Stimulated activated naive CD8-positive, alpha-beta T cell treated with anti-CD3 and anti-CD28 coated beads, Interleukin-15, amount 100 ng/mL, for 72 hours (primary cell): ENCODE results near the gene CAMK2G.
A peak's percentile ranks its signal among the peaks of the same experiment; 100 is the strongest.

Experiments used
- ATAC-seq: fragments of 150-1000 bp; cut with Tn5 transposase; 2 replicates; pipeline ENCODE4 v1.10.0; 2021; ENCODE audit warnings: mild to moderate bottlenecking, moderate library complexity
- DNase-seq, 2 donors: peaks; one replicate each; pipeline ENCODE4 v3.0.0; 2021 to 2022
- H3K27ac Mint-ChIP-seq, 2 donors: one replicate each; pipeline ENCODE4 v1.8.0; 2022; ENCODE audit warnings: mild to moderate bottlenecking in 2 of 2, mixed read lengths in 2 of 2, moderate library complexity in 2 of 2
- H3K27me3 Mint-ChIP-seq: one replicate; pipeline ENCODE4 v1.8.0; 2022; ENCODE audit warnings: mixed read lengths
- H3K4me1 Mint-ChIP-seq: one replicate; pipeline ENCODE4 v1.8.0; 2022; ENCODE audit warnings: mild to moderate bottlenecking, mixed read lengths
- H3K4me3 Mint-ChIP-seq, 2 donors: one replicate each; pipeline ENCODE4 v1.8.0; 2022; ENCODE audit warnings: mild to moderate bottlenecking in 2 of 2, mixed read lengths in 2 of 2, moderate library complexity in 1 of 2
- H3K9me3 Mint-ChIP-seq, 2 donors: one replicate each; pipeline ENCODE4 v1.8.0; 2022; ENCODE audit warnings: mixed read lengths in 2 of 2

The CAMK2G gene

DNA sequence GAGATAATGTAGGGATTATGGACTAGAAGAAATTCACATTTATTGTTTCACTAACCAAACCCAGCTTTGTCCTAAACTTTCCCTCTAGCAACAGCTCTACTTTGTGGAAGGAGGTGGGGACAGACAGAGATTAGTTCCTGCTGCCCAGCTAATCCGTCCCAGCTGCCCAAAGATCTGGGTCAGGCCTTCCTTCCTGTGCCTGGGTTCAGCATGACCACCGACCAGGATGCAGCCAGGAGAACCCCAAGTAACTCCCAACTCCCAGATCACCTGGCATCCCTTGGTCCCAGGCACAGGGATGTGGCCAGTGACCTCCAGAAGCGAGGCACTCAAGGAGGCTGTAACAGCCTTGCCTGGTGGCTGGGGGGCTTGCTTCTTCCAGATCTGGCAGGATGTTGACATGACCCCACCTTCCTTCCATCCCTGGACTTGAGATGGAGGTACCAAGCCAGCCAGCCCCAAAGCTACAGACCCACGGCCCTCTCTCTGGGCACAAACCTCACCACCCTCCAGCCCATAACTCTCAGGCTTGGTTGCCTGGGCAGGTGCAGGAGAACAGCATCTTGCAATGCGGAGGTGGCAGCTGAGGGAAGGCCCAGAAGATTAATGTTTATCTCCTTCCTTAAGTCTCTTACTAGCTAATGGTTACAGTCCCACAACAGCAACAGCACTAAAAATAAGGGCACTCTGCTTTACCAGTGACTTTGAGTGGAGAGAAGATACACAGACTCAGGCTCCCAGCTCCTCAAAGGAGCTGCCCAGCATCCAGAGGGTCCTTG lies 11.1 kb downstream of the CAMK2G start:
- Mint-ChIP-seq H3K27me3 (no peaks in the 10 kb centered on the region), H3K9me3 (no peaks in the 10 kb centered on the region), H3K4me3 (peak overlapping the region in 1 of 2 donors; percentile 18), H3K27ac (no peak overlapping the region), H3K4me1 (peaks cover 93% of the 10 kb centered on the region)
- no peak for DNase-seq
- ATAC-seq, result no peak

GRCh38 chr10:73862011-73862410 lies 12.3 kb downstream of the CAMK2G start:
- Mint-ChIP-seq H3K4me1 (peaks cover 93% of the 10 kb centered on the region), H3K27me3 (no peaks in the 10 kb centered on the region), H3K27ac (peak overlapping the region in 1 of 2 donors; percentile 57), H3K9me3 (no peaks in the 10 kb centered on the region), H3K4me3 (no peak overlapping the region)
- DNase-seq (no peak), ATAC-seq (no peak)

- H3K27ac Mint-ChIP-seq, result no peak overlapping the region
- H3K9me3 Mint-ChIP-seq, result no peaks in the 10 kb centered on the region
- DNase-seq, result no peak
- H3K27me3 Mint-ChIP-seq, result no peaks in the 10 kb centered on the region
- ATAC-seq, result no peak
- H3K4me1 Mint-ChIP-seq, result peaks cover 93% of the 10 kb centered on the region
- peak overlapping the region; percentile 27 to 69 for H3K4me3 Mint-ChIP-seq
Measured at GRCh38 chr10:73859784-73860491, 14.4 kb downstream of the CAMK2G start.

DNA sequence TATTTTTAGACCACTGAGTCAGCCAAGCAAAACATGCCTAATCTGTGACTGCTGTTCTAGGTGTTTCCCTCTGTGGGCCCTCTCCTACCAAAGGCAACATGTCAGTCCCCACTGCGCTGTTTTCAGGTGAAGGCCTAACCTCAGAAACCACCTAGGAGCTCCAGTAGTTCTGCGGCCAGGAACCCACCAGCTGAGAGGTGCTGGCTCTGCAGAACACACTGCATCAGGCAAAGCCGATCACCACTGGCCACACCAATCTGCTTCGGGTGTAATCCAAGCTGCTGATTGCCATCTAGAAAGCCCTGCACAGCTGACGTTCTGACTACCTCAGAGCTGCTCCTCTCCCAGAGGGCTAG lies 14.9 kb downstream of the CAMK2G start:
- peak; percentile 80 for ATAC-seq
- Mint-ChIP-seq H3K4me1 (peaks cover 93% of the 10 kb centered on the region), H3K4me3 (peak overlapping the region; percentile 27 to 69), H3K27me3 (no peaks in the 10 kb centered on the region), H3K9me3 (no peaks in the 10 kb centered on the region), H3K27ac (peak overlapping the region; percentile 40 to 71)
- peak; percentile 51 to 77 for DNase-seq

GRCh38 chr10:73858750-73859427 lies 15.5 kb downstream of the CAMK2G start:
- ATAC-seq, result no peak

DNA sequence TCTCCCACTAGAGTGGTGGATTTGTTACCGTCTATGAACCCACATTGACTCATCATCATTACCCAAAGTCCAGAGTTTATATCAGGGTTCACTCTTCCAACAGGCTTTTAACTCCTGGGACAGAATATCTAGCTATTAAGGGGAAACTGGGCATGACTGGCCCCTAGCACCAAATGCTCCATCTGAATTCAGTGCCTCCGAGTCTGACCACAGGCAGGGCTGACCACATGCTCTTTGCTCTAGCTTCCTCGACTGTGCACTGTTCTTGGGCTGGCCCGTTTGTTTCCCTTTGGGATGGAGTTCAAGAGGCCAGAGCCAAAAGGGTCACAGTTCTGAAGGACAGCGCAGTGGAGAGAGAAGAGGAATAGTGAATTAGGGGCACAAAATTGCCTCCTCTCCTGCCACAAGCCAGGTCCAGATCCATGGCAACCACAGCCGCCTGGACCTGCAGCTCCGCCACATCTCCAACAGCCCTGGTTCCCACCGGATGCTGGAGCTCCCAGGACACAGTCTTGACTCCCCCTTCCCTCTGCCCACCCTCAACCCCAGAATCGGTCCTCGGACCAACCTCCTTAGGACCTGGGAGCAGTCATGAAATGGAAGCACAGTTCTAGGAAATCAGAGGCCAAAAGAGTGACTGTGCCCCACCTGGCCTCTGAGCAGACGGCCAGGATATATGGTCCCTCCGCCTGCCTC lies 16.2 kb downstream of the CAMK2G start:
- ATAC-seq (no peak), DNase-seq (no peak)
- H3K27me3 Mint-ChIP-seq, result no peaks in the 10 kb centered on the region
- H3K27ac Mint-ChIP-seq, result no peak overlapping the region
- H3K9me3 Mint-ChIP-seq, result no peaks in the 10 kb centered on the region
- peaks cover 93% of the 10 kb centered on the region for H3K4me1 Mint-ChIP-seq
- peak overlapping the region; percentile 70 to 72 for H3K4me3 Mint-ChIP-seq

More at GRCh38 chr10:73858750-73859427, 15.5 kb downstream of the CAMK2G start:
- Mint-ChIP-seq H3K4me3 (peak overlapping the region; percentile 69 to 74), H3K4me1 (peaks cover 93% of the 10 kb centered on the region), H3K27ac (peak overlapping the region; percentile 71 to 75), H3K9me3 (no peaks in the 10 kb centered on the region), H3K27me3 (no peaks in the 10 kb centered on the region)
- no peak for DNase-seq

- Mint-ChIP-seq H3K27me3 (no peaks in the 10 kb centered on the region), H3K27ac (peak overlapping the region in 1 of 2 donors; percentile 74), H3K9me3 (no peaks in the 10 kb centered on the region), H3K4me3 (peak overlapping the region; percentile 70 to 72), H3K4me1 (peaks cover 94% of the 10 kb centered on the region)
- ATAC-seq (peak; percentile 94), DNase-seq (peak; percentile 50 to 77)
Measured at GRCh38 chr10:73857446-73857845, 16.9 kb downstream of the CAMK2G start.

DNA sequence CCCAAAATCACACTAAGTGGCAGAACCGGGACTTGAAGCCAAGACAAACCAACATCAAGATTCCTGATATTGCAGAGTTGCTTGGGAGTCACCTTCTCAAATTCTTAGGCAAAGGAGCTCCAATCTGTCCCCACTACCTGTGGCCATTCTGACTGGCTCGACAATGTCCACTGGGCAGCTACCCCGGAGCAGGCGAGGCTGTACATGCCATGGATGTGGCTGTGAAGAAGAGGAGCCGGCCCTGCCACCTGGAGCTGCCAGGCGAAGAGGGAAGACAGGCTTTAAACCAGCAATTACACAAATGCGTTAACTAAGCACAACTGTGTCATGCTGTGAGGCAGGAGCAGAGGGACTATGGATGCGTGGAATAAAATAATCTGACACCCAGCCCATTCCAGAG lies 18.1 kb downstream of the CAMK2G start:
- H3K4me3 Mint-ChIP-seq, result no peak overlapping the region
- no peak for ATAC-seq
- no peak overlapping the region for H3K27ac Mint-ChIP-seq
- no peaks in the 10 kb centered on the region for H3K27me3 Mint-ChIP-seq
- no peak for DNase-seq
- no peaks in the 10 kb centered on the region for H3K9me3 Mint-ChIP-seq
- H3K4me1 Mint-ChIP-seq, result peaks cover 88% of the 10 kb centered on the region

DNA sequence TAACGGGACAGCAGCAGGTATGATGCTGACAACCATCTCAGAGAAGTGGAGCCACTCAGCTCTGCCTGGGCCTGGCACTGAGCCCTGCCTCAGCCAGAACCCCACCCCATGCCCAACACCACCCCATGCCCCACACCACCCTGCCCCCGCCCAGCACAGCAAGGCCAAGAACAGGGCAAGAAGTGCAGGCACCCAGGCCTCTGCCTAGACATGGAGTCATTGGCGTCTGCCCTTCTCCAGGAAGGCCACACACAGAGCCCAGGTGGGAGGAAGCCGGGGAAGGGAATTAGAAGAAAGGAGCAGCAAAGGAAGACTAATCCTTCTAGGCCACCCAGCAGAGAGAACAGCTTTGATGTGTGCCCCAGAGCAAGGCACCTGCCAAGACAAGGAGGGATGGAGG lies 18.9 kb downstream of the CAMK2G start:
- peaks cover 80% of the 10 kb centered on the region for H3K4me1 Mint-ChIP-seq

GRCh38 chr10:73854310-73854709 lies 20.0 kb downstream of the CAMK2G start:
- Mint-ChIP-seq H3K27ac (no peak overlapping the region), H3K4me3 (no peak overlapping the region), H3K4me1 (peaks cover 78% of the 10 kb centered on the region), H3K27me3 (no peaks in the 10 kb centered on the region), H3K9me3 (no peaks in the 10 kb centered on the region)
- ATAC-seq (no peak), DNase-seq (no peak)

More for the DNA sequence above, 18.9 kb downstream of the CAMK2G start:
- no peaks in the 10 kb centered on the region for H3K27me3 Mint-ChIP-seq
- DNase-seq, result no peak
- ATAC-seq, result no peak
- no peak overlapping the region for H3K27ac Mint-ChIP-seq
- H3K9me3 Mint-ChIP-seq, result no peaks in the 10 kb centered on the region
- H3K4me3 Mint-ChIP-seq, result no peak overlapping the region

DNA sequence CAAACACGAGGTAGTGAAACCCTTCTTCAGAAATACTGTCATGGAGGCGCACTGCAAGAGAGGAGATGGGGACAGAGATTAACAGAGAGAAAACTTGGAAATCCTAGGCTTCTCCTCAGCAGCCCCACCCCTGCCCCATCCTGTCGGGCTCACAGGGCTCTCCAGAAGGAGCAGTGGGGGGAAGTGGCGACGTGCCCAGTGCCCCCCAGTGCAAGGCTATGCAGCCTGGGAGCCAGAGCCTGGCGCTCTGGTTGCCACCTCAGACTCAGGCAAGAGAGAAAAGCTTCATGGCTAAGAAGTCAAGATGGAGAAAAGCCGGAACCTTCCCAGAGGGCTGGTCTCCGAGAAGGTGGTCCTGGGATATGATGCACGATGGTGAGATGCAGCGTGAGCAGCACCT lies 21.2 kb downstream of the CAMK2G start:
- DNase-seq, result no peak
- no peak overlapping the region for H3K27ac Mint-ChIP-seq
- H3K27me3 Mint-ChIP-seq, result no peaks in the 10 kb centered on the region
- H3K4me3 Mint-ChIP-seq, result no peak overlapping the region
- H3K4me1 Mint-ChIP-seq, result peaks cover 73% of the 10 kb centered on the region
- no peak for ATAC-seq
- H3K9me3 Mint-ChIP-seq, result no peaks in the 10 kb centered on the region

GRCh38 chr10:73850863-73851461 lies 23.4 kb downstream of the CAMK2G start:
- H3K27me3 Mint-ChIP-seq, result no peaks in the 10 kb centered on the region
- DNase-seq (no peak), ATAC-seq (no peak)
- H3K9me3 Mint-ChIP-seq, result no peaks in the 10 kb centered on the region
- H3K4me1 Mint-ChIP-seq, result peaks cover 51% of the 10 kb centered on the region
- H3K27ac Mint-ChIP-seq, result no peak overlapping the region
- H3K4me3 Mint-ChIP-seq, result no peak overlapping the region

GRCh38 chr10:73850211-73850610 lies 24.1 kb downstream of the CAMK2G start:
- no peaks in the 10 kb centered on the region for H3K9me3 Mint-ChIP-seq
- DNase-seq, result no peak

DNA sequence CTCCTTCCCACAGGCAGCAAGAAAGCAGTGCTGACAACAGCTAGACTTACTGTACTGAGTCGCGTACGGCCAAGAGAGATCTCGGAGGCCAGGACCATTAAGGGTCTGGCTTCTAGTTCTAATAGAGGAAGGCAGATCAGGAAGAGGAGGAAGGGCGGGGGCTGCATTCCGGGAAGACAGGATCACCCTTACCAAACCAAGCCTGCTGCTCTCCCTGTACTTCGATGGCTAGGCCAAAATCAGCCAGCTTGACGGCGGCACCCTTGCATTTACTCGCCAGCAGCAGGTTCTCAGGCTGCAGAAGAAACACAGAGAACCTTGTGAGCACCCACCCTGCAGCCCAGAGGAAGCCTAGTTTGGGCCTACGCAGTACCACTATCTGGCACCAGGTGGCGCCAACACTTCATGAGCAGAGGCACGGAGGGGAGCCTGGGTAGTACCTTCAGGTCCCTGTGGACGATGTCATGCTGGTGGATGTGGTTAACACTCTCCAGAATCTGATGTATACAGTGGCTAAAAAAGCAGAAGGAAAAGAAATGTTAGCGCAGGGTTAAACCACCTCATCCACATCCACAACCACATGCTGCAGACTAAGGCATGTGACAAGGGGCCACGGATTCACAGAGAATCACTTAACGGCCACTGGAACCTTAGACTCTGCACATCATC lies 25.4 kb downstream of the CAMK2G start:
- Mint-ChIP-seq H3K9me3 (no peaks in the 10 kb centered on the region), H3K4me3 (peak overlapping the region in 1 of 2 donors; percentile 60), H3K27me3 (no peaks in the 10 kb centered on the region), H3K27ac (no peak overlapping the region), H3K4me1 (peaks cover 31% of the 10 kb centered on the region)
- DNase-seq, result peak; percentile 90 to 92
- ATAC-seq, result peak; percentile 100

More at GRCh38 chr10:73850211-73850610, 24.1 kb downstream of the CAMK2G start:
- H3K4me1 Mint-ChIP-seq, result peaks cover 43% of the 10 kb centered on the region
- no peak for ATAC-seq
- no peak overlapping the region for H3K27ac Mint-ChIP-seq
- no peak overlapping the region for H3K4me3 Mint-ChIP-seq
- H3K27me3 Mint-ChIP-seq, result no peaks in the 10 kb centered on the region
